Stimulated activated naive CD4-positive, alpha-beta T cell (primary cell): ENCODE measurements around the gene DHRS7C.
A peak's percentile ranks its signal among the peaks of the same experiment; 100 is the strongest.

ENCODE experiments used
- DNase-seq, 6 experiments: peaks; one replicate each; lab custom pipeline; 2025; lab: John Stamatoyannopoulos, UW

The DHRS7C gene

DNA sequence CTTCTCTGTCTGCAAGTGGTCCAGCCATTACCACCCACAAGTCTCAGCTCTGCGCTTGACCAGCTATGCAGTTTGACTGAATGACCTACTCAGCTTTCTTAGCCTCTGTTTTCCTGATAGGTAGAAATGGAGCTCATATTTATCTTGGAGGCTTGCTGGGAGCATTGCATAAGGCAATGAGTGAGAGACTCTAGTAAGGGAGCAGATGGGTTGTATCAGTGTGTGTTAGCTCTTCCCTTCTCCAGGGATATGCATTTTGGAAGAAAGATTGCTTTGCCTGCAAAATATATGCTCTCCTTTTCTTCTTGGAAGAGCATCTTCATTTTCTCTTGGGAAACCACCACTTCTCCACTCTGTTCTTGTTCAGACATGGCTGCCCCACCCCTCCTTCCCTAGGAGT lies 26.1 kb downstream of the DHRS7C start:
- DNase-seq: no peak

DNA sequence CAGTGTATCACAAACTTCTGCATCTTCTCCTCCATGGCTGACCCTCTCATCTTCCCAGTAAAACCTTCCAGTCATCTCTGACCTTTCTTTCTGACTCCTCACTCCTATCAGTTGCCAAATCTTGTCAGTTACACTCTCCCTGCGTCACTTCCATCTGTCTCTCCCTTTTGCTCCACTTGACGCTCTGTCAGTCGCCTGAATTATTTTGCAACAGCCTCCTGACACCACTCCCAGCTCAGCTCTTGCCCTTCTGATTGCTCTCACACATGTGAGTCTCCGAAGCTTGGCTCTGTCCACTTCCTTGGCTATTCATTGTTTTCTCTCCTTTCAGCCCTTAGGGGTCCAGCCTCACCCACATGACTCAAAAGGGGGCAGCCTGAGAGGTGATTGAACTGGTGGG lies 27.7 kb downstream of the DHRS7C start:
- no peak for DNase-seq

DNA sequence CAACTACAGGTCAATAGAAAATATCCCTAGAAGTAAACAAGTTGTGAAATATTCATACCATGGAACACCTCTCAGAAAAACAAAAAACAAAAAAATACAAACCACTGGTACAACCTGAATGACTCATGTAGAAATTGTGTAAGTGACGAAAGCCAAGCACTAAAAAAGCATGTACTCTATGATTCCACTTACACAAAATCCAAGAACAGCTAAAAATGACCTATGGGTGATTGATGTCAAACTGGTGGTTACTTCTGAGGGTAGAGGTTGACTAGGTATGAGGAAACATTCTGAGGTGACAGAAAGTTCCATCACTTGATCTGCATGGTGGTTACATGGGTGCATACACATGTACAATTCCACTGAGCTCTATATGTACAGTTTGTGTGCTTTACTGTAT lies 31.1 kb downstream of the DHRS7C start:
- no peak for DNase-seq

DNA sequence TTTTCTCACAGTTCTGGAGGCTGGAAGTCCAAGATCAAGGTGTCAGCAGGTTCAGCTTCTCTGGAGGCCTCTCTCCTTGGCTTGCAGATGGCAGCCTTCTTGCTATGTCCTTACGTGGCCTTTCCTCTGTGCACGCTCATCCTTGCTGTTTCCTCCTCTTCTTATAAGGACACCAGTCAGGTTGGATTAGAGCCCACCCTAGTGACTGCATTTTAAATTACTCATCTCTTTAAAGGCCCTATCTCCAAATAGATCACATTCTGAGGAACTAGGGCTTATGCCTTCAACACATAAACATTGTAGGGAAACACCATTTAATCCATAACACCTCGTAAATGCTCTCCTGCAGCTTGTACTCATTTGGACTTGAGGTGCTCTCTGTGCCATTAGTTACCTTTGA lies 36.3 kb downstream of the DHRS7C start:
- DNase-seq: no peak

DNA sequence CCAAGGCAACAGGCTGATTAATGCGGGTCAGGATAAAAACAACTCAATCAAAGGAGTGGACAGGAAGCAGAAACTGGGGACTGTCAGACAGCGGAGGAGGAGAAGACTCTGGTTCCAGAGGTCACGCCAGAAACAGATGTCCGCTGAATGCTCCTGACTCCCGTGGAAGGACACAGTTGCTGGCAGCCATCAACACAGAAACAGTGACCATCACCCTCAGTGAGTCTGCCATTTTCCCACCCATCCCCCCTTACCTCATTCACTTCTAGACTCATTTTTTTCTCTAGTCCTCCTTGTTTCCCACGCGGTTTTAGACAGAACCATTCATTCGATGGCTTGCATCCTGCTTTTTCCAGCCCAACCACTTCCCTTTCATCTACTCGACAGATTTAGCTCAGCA lies 40.9 kb downstream of the DHRS7C start:
- no peak for DNase-seq

DNA sequence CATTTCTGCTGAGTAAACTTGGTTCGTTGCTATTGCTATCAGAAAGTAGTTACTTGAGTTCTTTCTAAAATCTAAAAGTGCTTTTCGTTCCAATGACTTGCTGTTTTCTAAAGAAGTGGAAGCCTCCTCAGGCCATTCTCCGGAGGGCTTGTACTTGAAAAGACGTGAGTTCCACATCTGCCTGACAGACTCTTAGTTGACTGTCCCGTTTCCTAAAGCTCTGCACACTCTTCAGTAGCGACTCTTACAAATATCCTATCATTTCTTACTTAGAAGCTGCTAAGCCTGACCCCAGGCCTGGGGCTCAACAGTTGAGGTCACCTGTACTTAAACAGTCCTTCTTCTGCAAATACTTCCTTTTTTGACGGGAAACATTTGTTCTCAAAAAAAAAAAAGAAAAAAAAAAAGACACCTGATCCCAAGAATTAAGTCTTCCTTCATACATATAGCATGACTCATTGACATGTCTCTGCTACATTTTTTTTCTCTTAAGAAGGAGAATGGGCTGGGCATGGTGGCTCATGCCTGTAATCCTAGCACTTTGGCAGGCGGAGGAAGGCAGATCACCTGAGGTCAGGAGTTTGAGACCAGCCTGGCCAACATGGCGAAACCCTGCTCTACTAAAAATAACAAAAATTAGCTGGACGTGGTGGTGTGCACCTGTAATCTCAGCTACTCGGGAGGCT lies 61.5 kb downstream of the DHRS7C start:
- DNase-seq: no peak

DNA sequence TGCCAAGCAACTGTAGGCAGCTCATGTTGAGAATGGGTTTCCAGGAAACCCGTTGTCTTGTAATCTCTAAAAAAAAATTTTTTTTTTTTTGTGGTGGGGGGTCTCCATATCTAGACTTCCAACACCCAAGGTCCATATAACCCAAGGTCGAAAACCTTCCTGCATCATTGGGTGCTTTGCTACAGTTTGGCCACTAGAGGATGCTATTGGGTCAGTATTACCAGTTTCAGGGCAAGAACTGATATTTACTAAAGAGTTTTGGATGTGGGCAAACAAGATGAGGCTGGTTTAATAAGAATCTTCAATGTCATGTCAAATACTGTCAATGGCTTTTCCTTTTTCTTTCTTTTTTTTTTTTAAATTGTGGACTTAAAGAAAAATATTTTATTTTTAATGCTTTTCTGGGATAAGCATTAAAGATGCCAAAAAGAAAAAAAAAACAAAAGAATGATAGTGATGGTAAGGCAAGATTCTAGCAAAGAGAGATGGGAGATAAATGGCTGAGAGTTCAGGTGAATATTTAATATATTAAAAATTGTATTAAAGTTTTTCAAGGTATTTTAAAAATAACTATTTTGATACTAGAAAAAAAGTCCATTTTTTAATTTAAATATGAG lies 62.2 kb downstream of the DHRS7C start:
- peak in 2 of 6 experiments; percentile 1 to 3 for DNase-seq

DNA sequence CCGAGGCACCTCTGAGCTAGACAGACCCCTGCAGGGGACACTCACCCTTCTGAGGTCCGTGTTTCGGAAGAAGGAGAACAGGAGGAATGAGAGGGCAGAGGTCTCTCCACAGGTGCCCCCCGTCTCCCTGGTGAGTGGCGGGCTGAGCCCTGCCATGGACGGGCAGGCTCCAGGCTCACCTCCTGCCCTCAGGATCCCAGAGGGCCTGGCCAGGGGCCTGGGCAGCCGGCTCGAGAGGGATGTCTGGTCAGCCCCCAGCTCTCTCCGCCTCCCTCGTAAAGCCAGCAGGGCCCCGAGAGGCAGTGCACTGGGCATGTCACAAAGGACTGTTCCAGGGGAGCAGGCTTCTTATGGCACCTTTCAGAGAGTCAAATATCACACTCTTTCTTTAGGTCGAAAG lies 62.8 kb downstream of the DHRS7C start:
- no peak for DNase-seq

DNA sequence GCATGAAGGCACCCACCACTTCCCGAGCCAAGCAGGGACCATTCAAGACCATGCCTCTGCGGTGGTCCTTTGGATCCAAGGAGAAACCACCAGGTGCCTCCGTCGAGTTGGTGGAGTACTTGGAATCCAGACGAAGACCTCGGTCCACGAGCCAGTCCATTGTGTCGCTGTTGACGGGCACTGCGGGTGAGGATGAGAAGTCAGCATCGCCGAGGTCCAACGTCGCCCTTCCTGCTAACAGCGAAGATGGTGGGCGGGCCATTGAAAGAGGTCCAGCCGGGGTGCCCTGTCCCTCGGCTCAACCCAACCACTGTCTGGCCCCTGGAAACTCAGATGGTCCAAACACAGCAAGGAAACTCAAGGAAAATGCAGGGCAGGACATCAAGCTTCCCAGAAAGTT lies 63.4 kb downstream of the DHRS7C start:
- DNase-seq: no peak

DNA sequence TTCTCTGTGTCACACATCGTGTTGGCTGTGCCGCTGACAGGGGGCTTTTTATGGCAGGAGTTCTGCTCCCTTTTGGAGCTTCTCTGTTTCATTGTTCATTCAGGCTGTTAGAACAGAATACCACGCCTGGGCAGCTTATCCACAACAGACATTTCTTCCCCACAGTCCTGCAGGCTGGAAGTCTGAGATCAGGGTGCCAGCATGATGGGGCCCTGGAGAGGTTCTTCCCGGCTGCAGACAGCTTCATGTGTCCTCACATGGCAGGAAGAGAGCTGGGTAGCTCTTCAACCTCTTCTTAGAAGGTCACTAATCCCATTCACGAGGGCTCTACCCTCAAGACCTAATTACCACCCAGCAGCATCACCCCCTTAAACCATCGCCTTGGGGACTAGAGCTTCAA lies 65.1 kb downstream of the DHRS7C start:
- DNase-seq: no peak

DNA sequence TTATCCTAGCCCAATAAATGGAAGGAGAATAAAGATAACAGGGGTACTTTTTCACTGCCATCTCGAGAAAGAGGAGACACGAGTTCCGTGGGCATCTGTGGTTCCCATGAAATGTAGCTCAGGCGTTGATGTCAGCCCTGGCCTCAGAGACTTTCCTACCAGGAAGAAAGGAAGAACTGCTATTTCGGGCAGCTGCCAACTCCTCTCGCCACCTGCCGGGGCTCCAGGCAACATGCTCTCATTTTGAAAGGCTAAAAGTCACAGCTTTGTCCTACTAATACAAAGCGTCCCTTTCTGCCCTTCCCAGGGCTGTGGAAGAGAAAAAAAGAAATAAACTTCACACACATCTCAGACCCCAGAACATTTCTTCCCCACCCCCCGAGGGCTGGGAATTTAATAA lies 65.8 kb downstream of the DHRS7C start:
- DNase-seq: no peak
